Measurements from ENCODE around the gene OVCA2.

Gene OVCA2

GRCh38 chr17:2089021-2089422, 47.2 kb downstream of the OVCA2 start:
- no peak for DNase-seq

GRCh38 chr17:2090210-2090641, 48.4 kb downstream of the OVCA2 start:
- no peak for DNase-seq

GRCh38 chr17:2090804-2091534, 49.1 kb downstream of the OVCA2 start:
- no peak for DNase-seq

GRCh38 chr17:2092253-2092652, 50.4 kb downstream of the OVCA2 start:
- no peak for DNase-seq

Measured in SHP77 (cell line).